HepG2 (cell line): ENCODE data around the gene PTGIR. TPM values are rescaled to one million over a fixed set of nuclear protein-coding genes. Genes with fewer than 3 reads are reported as not detected.

Experiments used
- HDAC2 ChIP-seq: sonication (generic); formaldehyde crosslinking; IDR thresholded peaks from 2 replicates; pipeline ENCODE4 v1.4.0; 2020; ENCODE audit warnings: missing genetic modification reagents
- HIVEP1 ChIP-seq: sonication (generic); formaldehyde crosslinking; IDR thresholded peaks from 2 replicates; pipeline ENCODE4 v1.4.0; 2020; ENCODE audit warnings: mild to moderate bottlenecking, missing genetic modification reagents
- NFKB2 ChIP-seq: sonication (generic); formaldehyde crosslinking; IDR thresholded peaks from 2 replicates; pipeline ENCODE4 v1.4.0; 2020; ENCODE audit warnings: missing genetic modification reagents, borderline replicate concordance
- ZNF329 ChIP-seq: sonication (generic); formaldehyde crosslinking; IDR thresholded peaks from 2 replicates; pipeline ENCODE4 v1.9.0; 2021; ENCODE audit warnings: low read depth, mild to moderate bottlenecking, missing genetic modification reagents
- ZNF335 ChIP-seq: sonication (generic); formaldehyde crosslinking; IDR thresholded peaks from 2 replicates; pipeline ENCODE4 v1.4.0; 2020; ENCODE audit warnings: missing genetic modification reagents
- ZNF570 ChIP-seq: sonication (generic); formaldehyde crosslinking; IDR thresholded peaks from 2 replicates; pipeline ENCODE4 v1.4.0; 2020; ENCODE audit warnings: mild to moderate bottlenecking, missing genetic modification reagents, borderline replicate concordance
- ZNF672 ChIP-seq: sonication (generic); formaldehyde crosslinking; IDR thresholded peaks from 2 replicates; pipeline ENCODE4 v1.8.1; 2022; ENCODE audit warnings: missing genetic modification reagents
- polyA plus RNA-seq, 8 experiments: library from polyadenylated mRNA; depleted of rRNA in 3 of 8; stranded (reverse) in 7 of 8; unstranded in 1 of 8; fragments of >200 nt; fragmentation: Illumina TruSeq in 4 of 8; extraction: Trizol in 4 of 8; gene quantifications; 2 replicates each; pipeline versions ENCODE4 v1.2.1 to v1.2.3, GENCODE V29; 2011 to 2016; ENCODE audit warnings: low read depth in 4 of 8, missing spikeins in 1 of 8, mixed read lengths in 1 of 8; ENCODE audit not compliant: insufficient read depth in 1 of 8
- total RNA-seq, 5 experiments: library from RNA; depleted of rRNA; stranded (reverse); fragments of >200 nt; fragmentation: Illumina TruSeq; extraction: Trizol; gene quantifications; 2 replicates each; pipeline ENCODE4 v1.2.3, GENCODE V29; 2016; ENCODE audit warnings: low read depth in 1 of 5
- TF ChIP-seq, protein P1 (sequence below): sonication (generic); formaldehyde crosslinking; conservative IDR thresholded peaks from 2 replicates; pipeline ENCODE4 v1.4.0; 2020; ENCODE audit warnings: missing genetic modification reagents
- TF ChIP-seq, protein P2 (sequence below): sonication (generic); formaldehyde crosslinking; IDR thresholded peaks from 2 replicates; pipeline ENCODE4 v1.4.0; 2020; ENCODE audit warnings: missing genetic modification reagents
- TF ChIP-seq, protein P3 (sequence below): sonication (generic); formaldehyde crosslinking; IDR thresholded peaks from 2 replicates; pipeline ENCODE4 v1.5.0; 2020; ENCODE audit warnings: missing genetic modification reagents

PTGIR gene
- total and polyA plus RNA-seq, 2 of the 13 experiments (the other 11 are each of a cell fraction or from before 2014, with no cell fraction given): not detected

DNA sequence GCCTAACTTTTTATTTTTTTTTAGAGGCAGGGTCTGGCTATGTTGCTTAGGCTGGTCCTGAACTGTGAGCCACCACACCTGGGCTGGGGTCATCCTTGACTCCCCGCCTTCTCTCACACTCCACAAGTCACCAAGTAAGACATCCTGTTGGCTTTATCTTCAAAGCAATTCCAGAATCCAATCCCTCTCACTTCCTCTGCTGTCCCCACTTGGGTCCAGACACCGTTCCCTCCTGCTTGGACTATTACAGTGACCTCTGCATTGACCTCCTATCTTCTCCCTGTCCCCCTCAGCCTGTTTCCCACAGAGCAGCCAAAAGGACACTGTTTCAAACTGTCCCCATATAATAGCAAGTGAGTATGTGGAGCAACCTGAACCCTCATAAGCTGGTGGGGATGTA lies 15.8 kb upstream of the PTGIR start (continued):
- TF ChIP-seq, protein P1, sequence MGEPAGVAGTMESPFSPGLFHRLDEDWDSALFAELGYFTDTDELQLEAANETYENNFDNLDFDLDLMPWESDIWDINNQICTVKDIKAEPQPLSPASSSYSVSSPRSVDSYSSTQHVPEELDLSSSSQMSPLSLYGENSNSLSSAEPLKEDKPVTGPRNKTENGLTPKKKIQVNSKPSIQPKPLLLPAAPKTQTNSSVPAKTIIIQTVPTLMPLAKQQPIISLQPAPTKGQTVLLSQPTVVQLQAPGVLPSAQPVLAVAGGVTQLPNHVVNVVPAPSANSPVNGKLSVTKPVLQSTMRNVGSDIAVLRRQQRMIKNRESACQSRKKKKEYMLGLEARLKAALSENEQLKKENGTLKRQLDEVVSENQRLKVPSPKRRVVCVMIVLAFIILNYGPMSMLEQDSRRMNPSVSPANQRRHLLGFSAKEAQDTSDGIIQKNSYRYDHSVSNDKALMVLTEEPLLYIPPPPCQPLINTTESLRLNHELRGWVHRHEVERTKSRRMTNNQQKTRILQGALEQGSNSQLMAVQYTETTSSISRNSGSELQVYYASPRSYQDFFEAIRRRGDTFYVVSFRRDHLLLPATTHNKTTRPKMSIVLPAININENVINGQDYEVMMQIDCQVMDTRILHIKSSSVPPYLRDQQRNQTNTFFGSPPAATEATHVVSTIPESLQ (CRISPR knock-in tag): no peak
- TF ChIP-seq ZNF570 (CRISPR knock-in tag) (no peak), ZNF672 (no peak), HDAC2 (CRISPR knock-in tag) (no peak), HIVEP1 (CRISPR knock-in tag) (no peak), ZNF329 (CRISPR knock-in tag) (no peak), ZNF335 (CRISPR knock-in tag) (no peak), NFKB2 (no peak)
- TF ChIP-seq, protein P2, sequence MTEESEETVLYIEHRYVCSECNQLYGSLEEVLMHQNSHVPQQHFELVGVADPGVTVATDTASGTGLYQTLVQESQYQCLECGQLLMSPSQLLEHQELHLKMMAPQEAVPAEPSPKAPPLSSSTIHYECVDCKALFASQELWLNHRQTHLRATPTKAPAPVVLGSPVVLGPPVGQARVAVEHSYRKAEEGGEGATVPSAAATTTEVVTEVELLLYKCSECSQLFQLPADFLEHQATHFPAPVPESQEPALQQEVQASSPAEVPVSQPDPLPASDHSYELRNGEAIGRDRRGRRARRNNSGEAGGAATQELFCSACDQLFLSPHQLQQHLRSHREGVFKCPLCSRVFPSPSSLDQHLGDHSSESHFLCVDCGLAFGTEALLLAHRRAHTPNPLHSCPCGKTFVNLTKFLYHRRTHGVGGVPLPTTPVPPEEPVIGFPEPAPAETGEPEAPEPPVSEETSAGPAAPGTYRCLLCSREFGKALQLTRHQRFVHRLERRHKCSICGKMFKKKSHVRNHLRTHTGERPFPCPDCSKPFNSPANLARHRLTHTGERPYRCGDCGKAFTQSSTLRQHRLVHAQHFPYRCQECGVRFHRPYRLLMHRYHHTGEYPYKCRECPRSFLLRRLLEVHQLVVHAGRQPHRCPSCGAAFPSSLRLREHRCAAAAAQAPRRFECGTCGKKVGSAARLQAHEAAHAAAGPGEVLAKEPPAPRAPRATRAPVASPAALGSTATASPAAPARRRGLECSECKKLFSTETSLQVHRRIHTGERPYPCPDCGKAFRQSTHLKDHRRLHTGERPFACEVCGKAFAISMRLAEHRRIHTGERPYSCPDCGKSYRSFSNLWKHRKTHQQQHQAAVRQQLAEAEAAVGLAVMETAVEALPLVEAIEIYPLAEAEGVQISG (CRISPR knock-in tag): no peak
- TF ChIP-seq, protein P3, sequence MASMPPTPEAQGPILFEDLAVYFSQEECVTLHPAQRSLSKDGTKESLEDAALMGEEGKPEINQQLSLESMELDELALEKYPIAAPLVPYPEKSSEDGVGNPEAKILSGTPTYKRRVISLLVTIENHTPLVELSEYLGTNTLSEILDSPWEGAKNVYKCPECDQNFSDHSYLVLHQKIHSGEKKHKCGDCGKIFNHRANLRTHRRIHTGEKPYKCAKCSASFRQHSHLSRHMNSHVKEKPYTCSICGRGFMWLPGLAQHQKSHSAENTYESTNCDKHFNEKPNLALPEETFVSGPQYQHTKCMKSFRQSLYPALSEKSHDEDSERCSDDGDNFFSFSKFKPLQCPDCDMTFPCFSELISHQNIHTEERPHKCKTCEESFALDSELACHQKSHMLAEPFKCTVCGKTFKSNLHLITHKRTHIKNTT: no peak
